Measurements from ENCODE around the gene BTNL3.

DNA sequence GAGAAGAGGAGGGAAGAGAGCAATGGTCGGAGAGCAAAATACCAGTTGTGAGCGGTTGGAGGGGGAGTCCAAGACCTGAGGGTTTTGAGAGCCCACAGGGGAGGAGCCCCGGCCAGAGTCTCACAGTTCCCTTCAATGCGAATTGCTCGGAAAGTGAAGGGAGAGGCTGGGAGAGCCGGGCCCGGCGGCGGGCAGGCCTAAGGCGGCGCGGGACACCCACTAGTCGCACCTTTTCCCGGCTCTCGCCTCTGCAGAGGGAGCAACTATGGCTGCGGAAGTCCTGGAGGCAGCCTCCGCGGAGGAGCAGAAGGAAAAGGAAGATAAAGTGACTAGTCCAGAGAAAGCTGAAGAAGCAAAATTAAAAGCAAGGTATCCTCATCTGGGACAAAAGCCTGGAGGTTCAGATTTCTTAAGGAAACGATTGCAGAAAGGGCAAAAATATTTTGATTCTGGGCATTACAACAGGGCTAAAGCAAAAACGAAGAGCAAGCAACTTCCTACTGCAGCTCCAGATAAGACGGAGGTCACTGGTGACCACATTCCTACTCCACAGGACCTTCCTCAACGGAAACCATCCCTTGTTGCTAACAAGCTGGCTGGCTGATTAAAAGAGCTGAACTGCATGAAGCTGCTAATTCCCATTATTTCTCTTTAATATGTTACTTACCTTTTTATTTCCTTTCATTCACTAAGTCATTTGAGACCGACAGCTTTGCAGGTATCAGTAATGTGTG, 6.5 kb upstream of the BTNL3 start:
- TF ChIP-seq, protein P1, sequence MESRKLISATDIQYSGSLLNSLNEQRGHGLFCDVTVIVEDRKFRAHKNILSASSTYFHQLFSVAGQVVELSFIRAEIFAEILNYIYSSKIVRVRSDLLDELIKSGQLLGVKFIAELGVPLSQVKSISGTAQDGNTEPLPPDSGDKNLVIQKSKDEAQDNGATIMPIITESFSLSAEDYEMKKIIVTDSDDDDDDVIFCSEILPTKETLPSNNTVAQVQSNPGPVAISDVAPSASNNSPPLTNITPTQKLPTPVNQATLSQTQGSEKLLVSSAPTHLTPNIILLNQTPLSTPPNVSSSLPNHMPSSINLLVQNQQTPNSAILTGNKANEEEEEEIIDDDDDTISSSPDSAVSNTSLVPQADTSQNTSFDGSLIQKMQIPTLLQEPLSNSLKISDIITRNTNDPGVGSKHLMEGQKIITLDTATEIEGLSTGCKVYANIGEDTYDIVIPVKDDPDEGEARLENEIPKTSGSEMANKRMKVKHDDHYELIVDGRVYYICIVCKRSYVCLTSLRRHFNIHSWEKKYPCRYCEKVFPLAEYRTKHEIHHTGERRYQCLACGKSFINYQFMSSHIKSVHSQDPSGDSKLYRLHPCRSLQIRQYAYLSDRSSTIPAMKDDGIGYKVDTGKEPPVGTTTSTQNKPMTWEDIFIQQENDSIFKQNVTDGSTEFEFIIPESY (IDR thresholded peaks at IDR 0.05): no peak
- TF ChIP-seq RXRA (IDR thresholded peaks at IDR 0.05): no peak
- TF ChIP-seq, protein P2, sequence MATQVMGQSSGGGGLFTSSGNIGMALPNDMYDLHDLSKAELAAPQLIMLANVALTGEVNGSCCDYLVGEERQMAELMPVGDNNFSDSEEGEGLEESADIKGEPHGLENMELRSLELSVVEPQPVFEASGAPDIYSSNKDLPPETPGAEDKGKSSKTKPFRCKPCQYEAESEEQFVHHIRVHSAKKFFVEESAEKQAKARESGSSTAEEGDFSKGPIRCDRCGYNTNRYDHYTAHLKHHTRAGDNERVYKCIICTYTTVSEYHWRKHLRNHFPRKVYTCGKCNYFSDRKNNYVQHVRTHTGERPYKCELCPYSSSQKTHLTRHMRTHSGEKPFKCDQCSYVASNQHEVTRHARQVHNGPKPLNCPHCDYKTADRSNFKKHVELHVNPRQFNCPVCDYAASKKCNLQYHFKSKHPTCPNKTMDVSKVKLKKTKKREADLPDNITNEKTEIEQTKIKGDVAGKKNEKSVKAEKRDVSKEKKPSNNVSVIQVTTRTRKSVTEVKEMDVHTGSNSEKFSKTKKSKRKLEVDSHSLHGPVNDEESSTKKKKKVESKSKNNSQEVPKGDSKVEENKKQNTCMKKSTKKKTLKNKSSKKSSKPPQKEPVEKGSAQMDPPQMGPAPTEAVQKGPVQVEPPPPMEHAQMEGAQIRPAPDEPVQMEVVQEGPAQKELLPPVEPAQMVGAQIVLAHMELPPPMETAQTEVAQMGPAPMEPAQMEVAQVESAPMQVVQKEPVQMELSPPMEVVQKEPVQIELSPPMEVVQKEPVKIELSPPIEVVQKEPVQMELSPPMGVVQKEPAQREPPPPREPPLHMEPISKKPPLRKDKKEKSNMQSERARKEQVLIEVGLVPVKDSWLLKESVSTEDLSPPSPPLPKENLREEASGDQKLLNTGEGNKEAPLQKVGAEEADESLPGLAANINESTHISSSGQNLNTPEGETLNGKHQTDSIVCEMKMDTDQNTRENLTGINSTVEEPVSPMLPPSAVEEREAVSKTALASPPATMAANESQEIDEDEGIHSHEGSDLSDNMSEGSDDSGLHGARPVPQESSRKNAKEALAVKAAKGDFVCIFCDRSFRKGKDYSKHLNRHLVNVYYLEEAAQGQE (IDR thresholded peaks at IDR 0.05): no peak
- TF ChIP-seq, protein P3, sequence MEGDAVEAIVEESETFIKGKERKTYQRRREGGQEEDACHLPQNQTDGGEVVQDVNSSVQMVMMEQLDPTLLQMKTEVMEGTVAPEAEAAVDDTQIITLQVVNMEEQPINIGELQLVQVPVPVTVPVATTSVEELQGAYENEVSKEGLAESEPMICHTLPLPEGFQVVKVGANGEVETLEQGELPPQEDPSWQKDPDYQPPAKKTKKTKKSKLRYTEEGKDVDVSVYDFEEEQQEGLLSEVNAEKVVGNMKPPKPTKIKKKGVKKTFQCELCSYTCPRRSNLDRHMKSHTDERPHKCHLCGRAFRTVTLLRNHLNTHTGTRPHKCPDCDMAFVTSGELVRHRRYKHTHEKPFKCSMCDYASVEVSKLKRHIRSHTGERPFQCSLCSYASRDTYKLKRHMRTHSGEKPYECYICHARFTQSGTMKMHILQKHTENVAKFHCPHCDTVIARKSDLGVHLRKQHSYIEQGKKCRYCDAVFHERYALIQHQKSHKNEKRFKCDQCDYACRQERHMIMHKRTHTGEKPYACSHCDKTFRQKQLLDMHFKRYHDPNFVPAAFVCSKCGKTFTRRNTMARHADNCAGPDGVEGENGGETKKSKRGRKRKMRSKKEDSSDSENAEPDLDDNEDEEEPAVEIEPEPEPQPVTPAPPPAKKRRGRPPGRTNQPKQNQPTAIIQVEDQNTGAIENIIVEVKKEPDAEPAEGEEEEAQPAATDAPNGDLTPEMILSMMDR (IDR thresholded peaks at IDR 0.05; ENCODE audit: low read depth, low read length, missing input control): no peak
- TF ChIP-seq RAD21 (IDR thresholded peaks at IDR 0.05): no peak
- TF ChIP-seq TAF1 (conservative IDR thresholded peaks at IDR 0.05): no peak
- no peak for TF ChIP-seq EGR1 (IDR thresholded peaks at IDR 0.05; ENCODE audit: low read depth in 2 of 2)
- TF ChIP-seq, protein P4, sequence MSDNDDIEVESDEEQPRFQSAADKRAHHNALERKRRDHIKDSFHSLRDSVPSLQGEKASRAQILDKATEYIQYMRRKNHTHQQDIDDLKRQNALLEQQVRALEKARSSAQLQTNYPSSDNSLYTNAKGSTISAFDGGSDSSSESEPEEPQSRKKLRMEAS (IDR thresholded peaks at IDR 0.05): no peak
- no peak for TF ChIP-seq GABPA (IDR thresholded peaks at IDR 0.05 in 1 of 2, conservative IDR thresholded peaks at IDR 0.05 in 1 of 2)
